Chondrocyte (in vitro differentiated cells): ENCODE measurements around the gene KNTC1. TPM values are rescaled to one million over a fixed set of nuclear protein-coding genes. Genes with fewer than 3 reads are reported as not detected.

Experiments
- DNase-seq: peaks from one replicate; pipeline ENCODE4 v3.0.0; 2021; ENCODE audit warnings: mixed read lengths, low spot score
- H3K27ac Mint-ChIP-seq: one replicate; pipeline ENCODE4 v1.8.0; 2021; ENCODE audit warnings: mild to moderate bottlenecking, moderate library complexity, mixed read lengths; ENCODE audit not compliant: unreplicated experiment
- H3K27me3 Mint-ChIP-seq: 2 replicates; pipeline ENCODE4 v1.8.0; 2021; ENCODE audit warnings: low read depth, mixed read lengths
- H3K36me3 Mint-ChIP-seq: 2 replicates; pipeline ENCODE4 v1.8.0; 2021; ENCODE audit warnings: low read depth, mixed read lengths
- H3K4me1 Mint-ChIP-seq: 2 replicates; pipeline ENCODE4 v1.8.0; 2021; ENCODE audit warnings: low read depth, mild to moderate bottlenecking, mixed read lengths
- H3K4me3 Mint-ChIP-seq: one replicate; pipeline ENCODE4 v1.8.0; 2021; ENCODE audit warnings: mild to moderate bottlenecking, moderate library complexity, mixed read lengths; ENCODE audit not compliant: unreplicated experiment
- H3K9me3 Mint-ChIP-seq: 2 replicates; pipeline ENCODE4 v1.8.0; 2021; ENCODE audit warnings: low read depth, mixed read lengths
- CTCF ChIP-seq: fragments of 200-600 bp; sonication (generic); IDR thresholded peaks from 2 replicates; pipeline ENCODE4 v1.5.0; 2021; ENCODE audit warnings: antibody characterized with exemption, mild to moderate bottlenecking, moderate library complexity
- total RNA-seq: library from RNA; stranded (reverse); gene quantifications from 3 replicates; pipeline ENCODE4 v1.2.1, GENCODE V29; 2021

The KNTC1 gene
- total RNA-seq, 1 donor from 2014 or later = 9.2 TPM

GRCh38 chr12:122528582-122528981, 1.5 kb downstream of the KNTC1 start:
- Mint-ChIP-seq H3K27me3 (no peaks in the 10 kb centered on the region), H3K4me1 (peaks cover 13% of the 10 kb centered on the region), H3K36me3 (peaks cover 6% of the 10 kb centered on the region), H3K4me3 (no peak overlapping the region), H3K9me3 (no peaks in the 10 kb centered on the region), H3K27ac (no peak overlapping the region)
- no peak for DNase-seq
- TF ChIP-seq CTCF = no peak

GRCh38 chr12:122528992-122529391, 1.9 kb downstream of the KNTC1 start:
- DNase-seq = no peak
- H3K4me3 Mint-ChIP-seq = no peak overlapping the region
- TF ChIP-seq CTCF = no peak
- H3K27me3 Mint-ChIP-seq = no peaks in the 10 kb centered on the region
- H3K9me3 Mint-ChIP-seq = no peaks in the 10 kb centered on the region
- no peak overlapping the region for H3K27ac Mint-ChIP-seq
- peaks cover 9% of the 10 kb centered on the region for H3K4me1 Mint-ChIP-seq
- peaks cover 6% of the 10 kb centered on the region for H3K36me3 Mint-ChIP-seq

GRCh38 chr12:122533856-122534255, 6.8 kb downstream of the KNTC1 start:
- DNase-seq = no peak
- H3K4me3 Mint-ChIP-seq = no peak overlapping the region
- H3K9me3 Mint-ChIP-seq = no peaks in the 10 kb centered on the region
- no peaks in the 10 kb centered on the region for H3K4me1 Mint-ChIP-seq
- no peaks in the 10 kb centered on the region for H3K27me3 Mint-ChIP-seq
- H3K36me3 Mint-ChIP-seq = no peaks in the 10 kb centered on the region
- H3K27ac Mint-ChIP-seq = no peak overlapping the region
- no peak for TF ChIP-seq CTCF

GRCh38 chr12:122537021-122537420, 10.0 kb downstream of the KNTC1 start:
- Mint-ChIP-seq H3K4me1 (no peaks in the 10 kb centered on the region), H3K27me3 (no peaks in the 10 kb centered on the region), H3K36me3 (peaks cover 2% of the 10 kb centered on the region), H3K27ac (no peak overlapping the region), H3K4me3 (no peak overlapping the region), H3K9me3 (no peaks in the 10 kb centered on the region)
- no peak for TF ChIP-seq CTCF
- DNase-seq = no peak

- TF ChIP-seq CTCF = no peak
- DNase-seq = no peak
- no peaks in the 10 kb centered on the region for H3K27me3 Mint-ChIP-seq
- H3K4me1 Mint-ChIP-seq = no peaks in the 10 kb centered on the region
- peaks cover 2% of the 10 kb centered on the region for H3K36me3 Mint-ChIP-seq
- no peak overlapping the region for H3K4me3 Mint-ChIP-seq
- no peaks in the 10 kb centered on the region for H3K9me3 Mint-ChIP-seq
- H3K27ac Mint-ChIP-seq = no peak overlapping the region
Measured at GRCh38 chr12:122538496-122538895, 11.4 kb downstream of the KNTC1 start.
